IPS-NIHi11 (cell line): ENCODE data around the gene KSR2.

ENCODE experiments used
- DNase-seq: peaks from one replicate; pipeline ENCODE4 v3.0.0; 2012; ENCODE audit warnings: mixed read lengths, low spot score

Gene KSR2

DNA sequence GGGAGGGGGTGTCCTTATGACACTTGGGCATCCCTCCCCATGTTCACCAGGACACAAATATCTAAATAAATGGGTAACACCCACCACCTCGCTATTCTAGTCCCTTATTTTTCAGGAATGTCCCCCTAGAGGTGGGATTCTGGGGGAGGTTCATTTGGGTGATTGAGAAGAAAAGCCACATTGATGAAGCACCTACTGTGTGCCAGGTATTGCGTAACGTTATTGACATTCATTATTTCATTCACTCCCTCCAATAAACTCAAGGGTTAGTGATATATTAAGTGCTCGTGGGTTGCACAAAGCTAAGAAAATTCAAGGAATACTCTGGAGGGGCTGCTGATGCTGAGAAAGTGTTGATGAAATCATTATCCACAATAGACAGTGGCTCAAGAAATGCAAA lies 514.8 kb downstream of the KSR2 start:
- DNase-seq = no peak

DNA sequence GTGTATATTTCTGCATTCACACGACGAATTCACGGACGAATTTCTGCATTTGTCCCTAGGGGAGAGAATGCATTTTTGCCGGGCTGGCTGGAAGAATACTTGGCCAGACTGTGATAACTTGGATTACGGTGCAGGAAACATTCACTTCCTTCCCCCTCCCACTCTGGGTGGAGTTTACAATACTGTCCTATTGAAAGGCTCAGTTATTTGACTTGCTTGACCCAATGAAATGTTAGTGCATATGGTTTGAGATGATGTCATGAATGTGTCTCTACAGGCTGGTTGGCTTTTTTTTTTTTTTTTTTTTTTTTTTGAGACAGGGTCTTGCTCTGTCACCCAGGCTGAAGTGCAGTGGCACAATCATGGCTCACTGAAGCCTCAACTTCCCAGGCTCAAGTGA lies 516.7 kb downstream of the KSR2 start:
- no peak for DNase-seq

DNA sequence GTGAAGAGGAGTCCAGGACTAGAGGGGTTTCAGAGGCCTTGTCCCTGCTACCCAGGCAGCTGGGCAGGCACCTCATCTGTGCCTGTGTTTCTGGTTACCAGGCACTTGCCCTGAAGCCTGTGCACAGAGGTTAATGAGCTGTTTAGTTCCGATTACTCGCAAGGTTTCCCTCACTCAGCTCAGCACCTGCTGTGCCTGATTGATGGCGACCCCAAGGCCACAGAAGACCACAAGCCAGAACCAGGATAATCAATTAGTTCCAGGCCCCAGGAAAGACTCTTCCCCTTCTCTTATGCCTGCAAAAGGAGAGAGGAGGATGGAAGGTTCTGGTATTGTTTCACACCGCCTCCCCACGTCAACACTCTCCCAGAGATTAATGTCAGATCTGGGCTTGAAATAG lies 518.6 kb downstream of the KSR2 start:
- no peak for DNase-seq

DNA sequence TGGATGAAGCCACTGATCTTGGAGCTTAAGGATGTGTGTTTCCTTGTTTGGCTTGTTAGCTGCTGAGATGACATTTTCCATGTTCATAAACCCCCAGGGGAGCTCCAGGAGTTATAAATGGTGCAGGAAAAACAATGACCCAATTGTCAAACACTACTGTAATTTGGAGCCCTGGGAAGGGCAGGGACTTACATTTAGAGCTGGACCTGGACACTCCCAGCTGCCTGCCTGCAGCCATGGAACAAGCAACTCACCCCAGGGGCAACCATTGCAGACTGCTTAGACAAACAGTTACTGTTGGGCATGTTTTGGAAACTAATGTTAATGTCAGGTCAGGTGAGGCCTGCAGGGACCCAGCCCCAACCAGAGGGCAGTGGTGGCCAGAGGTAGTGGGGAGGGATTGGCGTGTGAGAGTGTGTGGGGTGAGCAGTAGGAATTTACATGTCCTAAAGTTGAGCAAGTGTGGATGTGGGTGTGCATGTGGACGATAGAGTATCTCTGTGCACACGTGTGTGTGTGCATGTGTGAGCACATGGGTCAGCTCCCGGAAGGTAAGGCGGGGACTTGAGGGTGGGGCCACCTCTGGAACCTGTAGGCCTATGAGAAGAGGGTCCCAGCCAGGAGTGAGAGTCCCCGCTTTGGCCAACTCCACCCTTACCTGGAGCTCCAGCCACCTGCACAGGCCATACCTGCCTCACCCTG lies 521.0 kb downstream of the KSR2 start:
- DNase-seq = no peak

DNA sequence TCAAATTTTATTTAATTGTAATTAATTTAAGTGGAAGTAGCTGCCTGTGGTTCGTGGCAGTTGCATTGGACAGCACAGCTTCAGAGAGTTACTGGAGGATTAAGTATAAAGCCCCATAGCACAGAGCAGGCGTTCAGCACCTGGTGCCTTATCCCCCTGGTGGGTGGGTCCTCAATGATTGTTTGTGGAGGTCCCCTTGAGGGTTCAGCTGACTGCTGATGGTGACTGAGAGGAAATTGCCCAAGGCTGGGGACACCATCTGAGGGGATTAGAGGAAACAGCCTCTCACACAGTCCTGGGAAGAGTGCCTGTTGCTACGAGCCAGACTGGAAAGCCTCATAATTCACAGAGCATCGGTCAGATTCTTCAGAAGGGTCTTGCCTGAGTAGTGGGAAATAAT lies 524.0 kb downstream of the KSR2 start:
- DNase-seq = no peak

DNA sequence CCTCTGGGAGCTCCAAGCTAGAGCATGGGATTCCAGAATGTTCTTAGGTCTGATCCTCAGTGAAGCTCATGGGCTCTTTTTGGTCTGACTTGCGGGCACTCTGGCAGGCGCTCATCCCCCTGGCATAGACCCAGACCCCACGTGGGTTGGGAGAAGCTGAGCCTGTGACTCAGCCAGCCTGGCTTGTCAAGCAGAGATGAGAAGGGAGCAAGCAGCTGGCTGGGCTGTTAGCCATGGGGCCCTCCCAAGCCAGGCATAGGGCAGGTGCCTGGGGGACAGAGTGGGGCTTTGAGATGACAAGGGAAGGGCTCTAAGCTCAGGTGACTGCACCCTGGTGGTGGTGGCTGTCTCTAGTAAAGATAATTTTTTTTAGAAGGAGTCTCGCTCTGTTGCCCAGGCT lies 527.0 kb downstream of the KSR2 start:
- DNase-seq = no peak

DNA sequence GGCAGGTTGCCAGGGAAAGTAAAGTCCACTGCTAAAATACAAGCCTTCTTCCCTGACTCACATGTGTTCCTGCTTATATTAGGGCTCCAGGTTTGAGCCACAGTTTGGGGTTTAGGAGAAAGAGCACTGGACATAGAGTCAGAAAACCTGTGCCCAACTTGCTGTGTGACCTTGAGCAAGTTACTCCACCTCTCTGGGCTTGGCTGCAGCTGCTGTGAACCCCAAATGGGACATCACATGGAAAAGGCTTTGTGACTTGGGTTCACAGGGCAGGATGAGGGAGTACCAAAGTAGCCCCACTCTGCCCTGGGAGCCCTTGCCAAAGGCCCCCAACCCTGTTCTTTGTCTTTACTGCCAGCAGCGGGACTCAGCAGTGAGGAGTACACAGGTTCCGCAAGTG lies 528.4 kb downstream of the KSR2 start:
- DNase-seq = no peak

DNA sequence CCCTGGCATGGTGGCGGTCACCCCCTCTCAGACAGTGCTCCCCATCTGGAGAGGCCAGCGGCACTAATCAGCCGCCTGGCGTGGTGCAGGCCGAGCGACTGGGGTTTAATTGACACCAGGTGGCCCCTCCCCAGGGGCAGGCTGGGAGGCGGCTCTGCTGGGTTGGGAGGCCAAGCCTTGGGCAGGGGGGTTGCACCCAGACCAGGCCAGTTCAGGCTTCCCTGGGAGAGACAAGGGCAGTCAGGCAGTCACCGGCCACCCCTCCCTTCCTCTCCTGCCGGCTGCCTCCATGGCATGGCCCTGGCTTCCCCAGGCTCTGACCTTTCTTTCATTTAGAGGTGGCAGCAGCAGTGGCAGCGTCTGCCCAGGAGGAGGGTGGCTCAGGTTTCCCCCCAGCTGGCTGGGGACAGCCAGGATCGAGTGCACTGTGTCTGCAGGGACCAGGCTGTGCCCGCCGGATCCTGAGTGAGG lies 529.2 kb downstream of the KSR2 start:
- DNase-seq = peak; percentile 34

DNA sequence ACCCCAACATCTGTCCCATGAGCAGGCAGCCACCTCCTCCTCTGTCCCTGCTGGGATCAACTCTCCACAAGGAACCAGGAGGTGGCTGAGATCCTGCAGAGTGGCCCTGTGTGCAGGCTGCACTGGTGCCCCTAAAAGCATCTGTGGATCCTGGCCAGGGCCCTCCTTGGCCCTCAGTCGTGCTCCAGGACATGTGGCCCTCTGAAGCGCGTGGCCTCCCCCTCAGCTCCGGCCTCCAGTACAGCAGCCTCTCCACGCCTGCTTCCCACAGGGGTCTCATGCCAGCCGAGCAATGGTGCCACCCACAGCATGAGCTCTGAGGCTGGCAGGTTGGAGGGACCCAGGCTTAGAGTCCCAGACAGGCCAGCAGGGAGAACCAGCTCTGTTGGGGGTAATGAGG lies 530.0 kb downstream of the KSR2 start:
- DNase-seq = no peak

DNA sequence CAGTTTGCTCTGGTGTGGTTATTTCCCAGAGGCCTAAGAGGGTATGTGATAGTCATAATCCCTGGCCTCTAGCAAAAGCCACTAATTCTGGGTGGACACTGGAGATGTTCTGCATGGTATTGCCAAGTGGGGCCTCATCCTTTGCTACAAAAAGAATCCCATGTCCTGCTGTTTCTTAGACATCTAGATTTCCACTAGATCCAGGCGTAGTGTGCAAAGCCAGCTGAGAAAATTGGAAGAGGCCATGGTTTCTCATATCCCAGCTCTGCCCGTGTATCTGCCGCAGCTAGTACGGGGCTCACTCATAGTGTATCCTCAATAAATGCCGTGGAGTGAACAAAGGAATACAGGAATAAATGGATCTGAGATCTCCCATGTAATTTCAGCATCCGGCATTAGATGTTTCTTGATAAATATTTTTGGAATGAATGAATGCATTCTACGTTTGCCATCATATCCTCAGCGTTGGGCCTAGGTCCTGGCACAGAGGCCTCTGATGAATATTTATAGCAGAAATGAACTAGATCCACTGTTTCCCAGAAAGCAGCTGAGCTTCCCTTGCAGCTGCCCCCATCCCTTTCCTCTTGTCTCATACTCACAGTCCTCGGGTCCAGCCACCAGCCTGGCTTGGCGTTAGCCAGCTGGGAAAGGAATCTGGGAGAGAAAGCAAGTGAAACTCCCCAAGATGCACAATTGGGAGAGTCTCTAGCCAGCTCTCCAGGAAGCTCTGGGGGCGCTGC lies 531.1 kb downstream of the KSR2 start:
- no peak for DNase-seq

DNA sequence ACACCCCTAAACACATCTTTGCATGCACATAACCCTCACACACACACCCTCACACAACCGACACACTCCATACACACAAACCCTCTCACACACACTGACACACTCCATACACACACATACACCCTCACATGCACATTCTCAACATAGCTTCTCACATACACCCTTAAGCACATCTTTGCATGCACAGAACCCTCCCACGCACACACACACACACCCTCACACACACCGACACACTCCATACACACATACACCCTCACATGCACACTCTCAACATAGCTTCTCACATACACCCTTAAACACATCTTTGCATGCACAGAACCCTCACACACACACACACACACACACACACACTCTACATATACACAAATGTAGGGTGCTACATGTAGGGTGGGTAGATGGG lies 534.9 kb downstream of the KSR2 start:
- DNase-seq = no peak

DNA sequence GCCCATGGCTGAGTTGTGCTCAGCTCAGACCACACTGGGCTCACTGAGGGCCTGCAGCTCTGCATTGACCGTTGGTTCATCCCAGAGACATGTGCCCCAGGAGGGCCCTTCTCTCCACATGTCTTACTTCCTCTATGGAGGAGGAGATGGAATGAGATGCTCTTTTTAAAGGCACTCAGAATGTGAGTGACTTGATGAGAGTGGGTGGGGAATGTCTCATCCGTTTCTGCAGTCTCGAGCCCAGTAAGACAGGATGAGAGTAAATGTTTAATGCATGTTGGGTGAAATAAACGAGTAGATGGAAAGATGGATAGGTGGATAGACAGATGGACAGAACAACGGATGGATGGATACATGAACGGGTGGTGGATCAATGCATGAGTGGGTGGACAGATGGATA lies 538.5 kb downstream of the KSR2 start:
- DNase-seq = no peak

DNA sequence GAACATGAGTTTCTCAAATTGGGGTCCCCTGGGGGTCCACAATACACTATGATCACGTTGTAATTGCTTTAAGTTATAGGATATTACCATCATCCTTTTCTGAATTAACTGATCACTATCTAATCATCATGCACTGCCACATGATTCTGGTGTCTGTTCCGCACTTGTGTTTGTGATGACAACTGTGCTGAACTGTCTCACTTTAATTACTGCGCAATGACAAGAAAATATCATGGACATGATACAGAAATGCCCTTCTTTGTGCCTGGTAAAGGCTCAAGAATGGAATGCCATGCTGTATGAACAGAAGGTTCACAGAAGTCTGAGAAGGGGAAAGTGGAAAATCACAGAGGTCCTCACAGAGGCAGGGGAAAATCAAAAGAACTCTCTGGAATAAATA lies 541.6 kb downstream of the KSR2 start:
- DNase-seq = no peak

DNA sequence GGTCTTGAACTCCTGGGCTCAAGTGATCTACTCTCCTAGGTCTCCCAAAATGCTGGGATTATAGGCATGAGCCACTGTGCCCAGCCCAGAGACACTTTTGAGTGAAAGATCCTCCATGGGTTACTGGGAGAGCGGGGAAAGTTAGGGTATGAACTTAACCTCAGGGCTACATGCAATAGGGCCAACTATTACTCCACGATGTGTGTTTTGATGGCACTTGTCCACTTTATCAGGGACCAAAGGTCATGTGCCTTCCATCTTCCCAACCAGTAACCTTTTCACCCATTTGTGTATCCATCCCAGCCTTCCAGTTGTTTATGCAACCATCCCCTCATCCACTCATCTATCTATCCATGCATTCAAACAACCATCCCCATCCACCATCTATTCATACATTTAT lies 546.8 kb downstream of the KSR2 start:
- DNase-seq = no peak

DNA sequence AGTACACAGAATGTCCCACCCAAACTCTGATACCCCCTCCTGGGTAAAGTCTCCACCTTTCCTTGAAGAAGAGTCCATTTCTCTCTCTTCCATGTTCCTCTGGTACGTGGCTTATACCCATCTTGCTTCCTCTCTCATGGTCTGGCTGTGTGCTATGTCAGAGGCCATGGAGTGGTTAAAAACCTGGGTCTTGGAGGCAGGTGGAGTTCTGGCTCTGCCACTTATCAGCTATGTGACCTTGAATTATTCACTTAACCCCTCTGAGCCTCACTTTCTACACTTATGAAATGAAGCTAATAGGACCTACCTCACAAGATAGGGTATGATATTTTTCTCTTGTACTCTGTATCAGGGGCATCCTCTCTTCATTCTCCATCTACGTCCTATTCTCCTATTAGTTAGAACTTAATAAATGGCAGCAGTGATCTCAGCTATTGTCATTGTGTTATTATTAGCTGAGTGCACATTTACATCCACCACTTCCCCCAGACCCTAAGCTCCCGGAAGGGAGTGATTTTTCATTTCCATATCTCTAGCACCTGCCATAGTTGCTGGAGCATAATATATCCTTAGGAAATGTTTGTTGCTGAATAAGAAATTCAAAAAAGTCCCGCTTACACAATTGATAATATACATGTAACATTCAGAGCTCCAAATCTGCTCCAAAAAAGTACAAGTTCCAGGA lies 547.6 kb downstream of the KSR2 start:
- DNase-seq = no peak

DNA sequence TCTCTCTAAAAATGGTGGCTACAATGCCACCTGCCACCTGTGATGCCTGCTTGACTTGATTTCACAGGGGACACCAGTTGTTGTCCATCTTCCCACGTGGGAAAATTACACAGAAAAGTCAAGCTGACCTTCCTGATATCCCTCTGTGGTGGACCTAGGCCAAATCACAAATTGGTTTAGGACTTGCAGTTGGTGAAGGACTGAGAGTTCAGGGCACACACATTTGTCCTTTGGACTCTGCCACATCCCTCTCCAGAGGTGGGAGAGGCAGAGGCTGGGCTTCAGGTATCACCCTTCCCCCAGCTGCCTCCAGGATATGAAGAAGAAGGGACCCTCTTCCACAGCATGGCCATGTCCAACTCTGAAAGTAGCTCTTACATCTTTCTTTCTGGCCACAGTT lies 551.8 kb downstream of the KSR2 start:
- DNase-seq = no peak

DNA sequence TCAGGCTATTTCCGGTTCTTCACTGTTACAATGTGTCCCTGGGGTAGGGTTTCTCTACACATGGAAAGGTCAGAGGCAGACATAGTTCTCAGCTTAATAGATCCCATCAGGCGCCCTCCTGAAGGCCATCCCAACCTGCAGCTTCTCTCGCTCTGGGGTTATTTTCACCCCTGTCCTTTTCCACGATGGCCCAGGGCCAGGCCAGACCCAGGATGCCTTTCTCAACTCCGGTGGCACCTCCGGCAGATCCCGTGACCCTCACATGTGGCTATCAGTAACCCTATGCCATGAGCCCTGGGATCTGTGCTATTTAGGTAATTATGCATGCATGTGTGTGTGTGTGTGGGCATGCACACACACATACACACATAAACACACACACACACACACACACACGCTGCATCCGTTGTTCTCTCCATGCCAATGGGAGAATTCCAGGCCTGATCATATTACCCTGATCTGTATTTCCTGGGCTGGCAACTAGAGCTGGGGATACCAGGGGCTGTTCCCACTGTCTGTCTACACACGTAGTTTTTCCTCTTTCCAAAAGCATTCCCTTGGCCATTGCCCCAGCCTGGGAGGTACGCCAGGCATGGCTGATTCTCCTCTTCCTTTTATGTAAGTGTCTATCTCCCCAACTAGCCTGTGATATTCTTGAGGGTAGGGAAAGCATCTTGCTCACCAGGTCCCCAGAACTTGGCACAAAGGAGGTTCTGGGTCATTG lies 556.2 kb downstream of the KSR2 start:
- DNase-seq = no peak

DNA sequence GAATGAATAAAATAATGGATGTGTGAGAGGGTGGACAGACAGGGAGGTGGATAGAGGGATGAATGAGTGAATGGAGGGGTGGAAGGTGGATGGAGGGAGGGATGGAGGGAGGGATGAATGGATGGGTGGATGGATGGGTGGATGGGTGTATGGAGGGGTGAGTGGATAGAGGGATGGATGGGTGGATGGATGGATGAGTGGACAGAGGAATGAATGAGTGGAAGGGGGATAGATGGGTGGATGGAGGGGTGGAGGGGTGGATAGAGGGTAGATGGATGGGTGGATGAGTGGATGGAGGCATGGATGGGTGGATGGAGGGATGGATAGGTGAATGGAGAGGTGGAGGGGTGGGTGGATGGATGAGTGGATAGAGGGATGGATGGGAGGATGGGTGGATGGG lies 559.5 kb downstream of the KSR2 start:
- no peak for DNase-seq

DNA sequence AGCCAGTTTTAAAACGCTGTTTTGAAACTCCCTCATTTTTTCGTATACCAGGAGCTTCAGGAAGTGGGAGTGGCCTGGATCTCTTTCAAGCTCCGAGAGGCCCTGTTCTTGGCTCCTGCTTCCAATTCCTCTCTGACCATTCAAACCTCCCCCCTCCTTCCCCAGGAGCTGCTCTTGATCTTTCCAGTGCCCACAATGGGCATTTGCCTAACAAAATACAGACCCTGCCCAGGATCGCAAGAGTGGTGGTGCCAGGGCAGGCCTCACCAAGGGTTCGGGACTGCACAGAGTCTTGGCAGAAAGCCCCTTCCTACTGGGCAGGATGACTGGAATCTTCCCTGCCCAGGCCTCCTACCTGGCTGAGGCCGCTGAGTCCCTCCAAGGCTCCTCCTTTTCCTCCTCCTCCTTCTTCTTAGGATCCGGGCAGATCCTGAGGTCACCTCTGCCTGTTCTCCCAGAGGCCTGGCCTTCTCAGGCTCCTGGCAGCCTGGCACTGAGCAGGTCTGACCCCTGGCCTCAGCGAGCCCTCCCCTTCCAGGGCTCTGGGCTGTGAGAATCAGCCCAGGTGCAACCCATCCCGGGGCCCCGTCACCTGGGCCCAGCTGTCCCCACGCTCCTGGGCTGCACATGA lies 560.5 kb downstream of the KSR2 start:
- peak; percentile 48 for DNase-seq

DNA sequence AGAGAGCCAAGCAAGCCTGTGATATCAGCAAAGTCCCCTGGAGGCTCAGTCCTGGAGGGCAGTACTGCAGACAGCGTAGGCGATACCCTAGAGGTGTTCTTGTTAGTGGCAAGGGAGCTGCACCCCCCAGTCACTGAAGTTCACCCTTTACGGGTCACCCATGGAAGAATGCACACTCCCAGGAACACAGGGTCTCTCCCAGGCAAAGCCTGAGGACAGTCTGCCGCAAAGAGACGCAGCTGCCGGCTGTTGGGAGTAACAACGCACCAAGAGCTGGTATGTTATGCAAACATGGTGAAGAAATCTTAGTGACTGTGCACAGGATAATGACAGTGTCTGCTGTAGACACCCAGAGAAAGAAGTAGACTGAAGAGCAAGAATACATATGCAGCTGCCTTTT lies 563.9 kb downstream of the KSR2 start:
- DNase-seq = no peak

DNA sequence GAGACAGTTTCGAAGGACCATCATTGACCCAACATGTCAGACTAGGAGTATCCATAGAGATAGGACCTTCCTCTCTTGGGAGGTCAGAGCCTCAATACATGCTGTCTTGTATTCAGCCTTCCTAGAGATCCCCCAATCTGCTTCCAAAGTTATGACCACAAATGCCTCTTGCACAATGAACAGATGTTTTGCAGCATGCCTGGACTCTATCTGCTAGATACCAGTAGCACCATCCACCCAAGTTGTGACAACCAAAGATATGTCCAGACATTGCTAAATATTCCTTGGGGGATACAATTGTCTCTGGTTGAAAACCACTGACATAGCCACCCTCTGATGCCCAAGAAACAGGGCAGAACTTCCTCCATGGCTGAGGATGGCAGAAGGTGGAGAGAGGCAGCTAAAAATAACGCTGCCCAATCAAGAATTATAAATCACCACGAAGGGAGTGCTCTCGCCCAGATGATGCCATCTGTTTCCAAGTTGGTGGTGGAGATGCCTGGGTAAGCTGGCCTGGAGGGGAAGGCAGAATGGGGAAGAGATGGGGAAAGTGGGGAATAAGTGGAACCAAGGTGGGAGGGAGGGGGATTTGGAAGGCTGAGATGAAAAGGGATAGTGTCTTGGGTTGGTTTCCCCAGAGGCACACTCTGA lies 564.5 kb downstream of the KSR2 start:
- no peak for DNase-seq
